Measurements from ENCODE around the gene TRAF3. TPM values are rescaled to one million over a fixed set of nuclear protein-coding genes. Genes with fewer than 3 reads are reported as not detected.
"Not testable (repeated sequence)": the region's sequence is repeated elsewhere in the genome, so short reads cannot be mapped to it uniquely, and the experiment has no call there.

Gene TRAF3
- total RNA-seq, 4 donors from 2014 or later: 15.9 to 24.9 (median 18.6) TPM

GRCh38 chr14:102875652-102876051 lies 98.4 kb downstream of the TRAF3 start:
- peaks cover 59 to 72% of the 10 kb centered on the region in 2 donors for H3K4me1 ChIP-seq
- 29 to 30% methylated on average over 2 of the region's 2 CpGs for WGBS, 2 donors
- no peaks in the 10 kb centered on the region for H3K9me3 ChIP-seq
- DNase-seq: peak in 1 of 2 donors; percentile 41
- H3K27me3 ChIP-seq: no peaks in the 10 kb centered on the region
- intact Hi-C loops (cut with DNase I): no loop called here
- no peaks in the 10 kb centered on the region for H3K36me3 ChIP-seq
- peak in 1 of 2 donors; percentile 14 for TF ChIP-seq POLR2A (IDR thresholded peaks at IDR 0.05)
- TF ChIP-seq CTCF (IDR thresholded peaks at IDR 0.05): peak in 3 of 6 experiments; percentile 12 to 33 (median 25)
- H3K27ac ChIP-seq: peak overlapping the region in 2 of 3 donors; percentile 64 to 74
- H3K4me3 ChIP-seq (replicated peaks in 1 of 3): no peak overlapping the region

GRCh38 chr14:102877511-102877910 lies 100.3 kb downstream of the TRAF3 start:
- H3K27me3 ChIP-seq; H3K36me3 ChIP-seq; intact Hi-C loops (cut with DNase I); H3K4me3 ChIP-seq (replicated peaks in 1 of 3); DNase-seq; H3K9me3 ChIP-seq: not testable (repeated sequence)
- H3K27ac ChIP-seq: peak overlapping the region in 1 of 3 donors; percentile 71
- peaks cover 42 to 53% of the 10 kb centered on the region in 2 donors for H3K4me1 ChIP-seq
- 95 to 97% methylated on average over 10 of the region's 10 CpGs for WGBS, 2 donors

GRCh38 chr14:102878174-102878969 lies 101.1 kb downstream of the TRAF3 start:
- Histone ChIP-seq H3K9me3 (no peaks in the 10 kb centered on the region), H3K27me3 (no peaks in the 10 kb centered on the region), H3K27ac (peak overlapping the region; percentile 53 to 71 (median 62)), H3K36me3 (no peaks in the 10 kb centered on the region), H3K4me3 (replicated peaks in 1 of 3) (no peak overlapping the region), H3K4me1 (peaks cover 35 to 46% of the 10 kb centered on the region in 2 donors)
- WGBS, 2 donors: 68 to 78% methylated on average over 6 of the region's 6 CpGs
- intact Hi-C loops (cut with DNase I): no loop called here
- DNase-seq: peak in 1 of 2 donors; percentile 22
- TF ChIP-seq POLR2A (IDR thresholded peaks at IDR 0.05): no peak
- no peak for TF ChIP-seq CTCF (IDR thresholded peaks at IDR 0.05)

GRCh38 chr14:102878970-102879460 lies 101.8 kb downstream of the TRAF3 start:
- no peaks in the 10 kb centered on the region for H3K36me3 ChIP-seq
- 72 to 82% methylated on average over 5 to 6 of the region's 6 CpGs for WGBS, 2 donors
- H3K27me3 ChIP-seq: no peaks in the 10 kb centered on the region
- intact Hi-C loops (cut with DNase I): no loop called here
- DNase-seq: peak; percentile 77 to 81
- H3K9me3 ChIP-seq: no peaks in the 10 kb centered on the region
- peaks cover 32 to 40% of the 10 kb centered on the region in 2 donors for H3K4me1 ChIP-seq
- TF ChIP-seq POLR2A (IDR thresholded peaks at IDR 0.05): no peak
- TF ChIP-seq CTCF (IDR thresholded peaks at IDR 0.05): no peak
- no peak overlapping the region for H3K4me3 ChIP-seq (replicated peaks in 1 of 3)
- H3K27ac ChIP-seq: peak overlapping the region; percentile 53 to 71 (median 62)

- Histone ChIP-seq H3K4me1 (peaks cover 19 to 20% of the 10 kb centered on the region in 2 donors), H3K9me3 (no peaks in the 10 kb centered on the region), H3K36me3 (peaks cover 0 to 6% of the 10 kb centered on the region in 2 donors), H3K27ac (peak overlapping the region in 2 of 3 donors; percentile 7 to 50), H3K4me3 (replicated peaks in 1 of 3) (no peak overlapping the region), H3K27me3 (no peaks in the 10 kb centered on the region)
- WGBS, 2 donors: 44 to 73% methylated on average over 5 of the region's 5 CpGs
- peak in 1 of 2 donors; percentile 40 for DNase-seq
- intact Hi-C loops (cut with DNase I): no loop called here
- TF ChIP-seq POLR2A (IDR thresholded peaks at IDR 0.05) (no peak), CTCF (IDR thresholded peaks at IDR 0.05) (no peak)
Observed at GRCh38 chr14:102882226-102882906, 105.1 kb downstream of the TRAF3 start.

Measured in thyroid gland (tissue), 4 donors.